Smooth muscle cell (in vitro differentiated cells): ENCODE results near the gene MYBBP1A. TPM values are rescaled to one million over a fixed set of nuclear protein-coding genes. Genes with fewer than 3 reads are reported as not detected.
A peak's percentile ranks its signal among the peaks of the same experiment; 100 is the strongest.

ENCODE experiments used
- DNase-seq: peaks from one replicate; lab custom pipeline; 2025; ENCODE audit not compliant: unreplicated experiment; lab: John Stamatoyannopoulos, UW
- H2AFZ ChIP-seq: fragments of 200-600 bp; sonication (generic); 2 replicates; pipeline ENCODE4 v1.6.0; 2016; ENCODE audit warnings: antibody characterized with exemption, low read depth, mild to moderate bottlenecking
- H3F3A ChIP-seq: fragments of 200-600 bp; sonication (generic); 2 replicates; pipeline ENCODE4 v1.6.0; 2017; ENCODE audit warnings: antibody characterized with exemption, low read depth
- H3K27ac ChIP-seq: fragments of 200-600 bp; sonication (generic); 2 replicates; pipeline ENCODE4 v1.5.1; 2016; ENCODE audit warnings: low read depth, mild to moderate bottlenecking
- H3K27me3 ChIP-seq: fragments of 200-600 bp; sonication (generic); 2 replicates; pipeline ENCODE4 v1.6.1; 2016; ENCODE audit warnings: low read depth, mild to moderate bottlenecking
- H3K36me3 ChIP-seq: fragments of 200-600 bp; sonication (generic); 2 replicates; pipeline ENCODE4 v1.5.1; 2016; ENCODE audit warnings: low read depth
- H3K4me1 ChIP-seq: fragments of 200-600 bp; sonication (generic); 2 replicates; pipeline ENCODE4 v1.5.1; 2016; ENCODE audit warnings: low read depth
- H3K4me2 ChIP-seq: fragments of 200-600 bp; sonication (generic); 2 replicates; pipeline ENCODE4 v1.6.0; 2016; ENCODE audit warnings: mild to moderate bottlenecking
- H3K4me3 ChIP-seq: fragments of 200-600 bp; sonication (generic); 2 replicates; pipeline ENCODE4 v1.5.1; 2016; ENCODE audit warnings: mild to moderate bottlenecking
- H3K79me2 ChIP-seq: fragments of 200-600 bp; sonication (generic); 2 replicates; pipeline ENCODE4 v1.6.0; 2016; ENCODE audit warnings: low read depth, mild to moderate bottlenecking
- H3K9ac ChIP-seq: fragments of 200-600 bp; sonication (generic); 2 replicates; pipeline ENCODE4 v1.6.0; 2016; ENCODE audit warnings: low read depth
- H3K9me3 ChIP-seq: fragments of 200-600 bp; sonication (generic); replicated peaks from 2 replicates; pipeline ENCODE4 v1.5.1; 2016; ENCODE audit warnings: low read depth
- H4K20me1 ChIP-seq: fragments of 200-600 bp; sonication (generic); 2 replicates; pipeline ENCODE4 v1.6.0; 2016; ENCODE audit warnings: low read depth
- WGBS: methylation state at CpG from one replicate; pipeline ENCODE4 v1.1.7; 2016; ENCODE audit warnings: low lambda C conversion rate; 5-methylcytosine and 5-hydroxymethylcytosine counted together
- polyA plus RNA-seq: library from polyadenylated mRNA; unstranded; fragments of >200 nt; fragmentation: Nextera tagmentation; extraction: Ambion mirVana; gene quantifications from 2 replicates; pipeline ENCODE4 v1.2.1, GENCODE V29; 2016
- total RNA-seq: library from RNA; depleted of rRNA; stranded (reverse); fragments of >200 nt; gene quantifications from 2 replicates; pipeline ENCODE4 v1.2.3, GENCODE V29; 2014
- TF ChIP-seq, protein P1 (sequence below): fragments of 200-600 bp; sonication (generic); IDR thresholded peaks from 2 replicates; pipeline ENCODE4 v1.5.1; 2017; ENCODE audit warnings: borderline replicate concordance, mild to moderate bottlenecking, antibody characterized with exemption; ENCODE audit not compliant: insufficient read depth, poor library complexity, severe bottlenecking

Gene MYBBP1A
- total and polyA plus RNA-seq, 2 experiments from 2014 or later = 18.1 to 33.5 TPM

DNA sequence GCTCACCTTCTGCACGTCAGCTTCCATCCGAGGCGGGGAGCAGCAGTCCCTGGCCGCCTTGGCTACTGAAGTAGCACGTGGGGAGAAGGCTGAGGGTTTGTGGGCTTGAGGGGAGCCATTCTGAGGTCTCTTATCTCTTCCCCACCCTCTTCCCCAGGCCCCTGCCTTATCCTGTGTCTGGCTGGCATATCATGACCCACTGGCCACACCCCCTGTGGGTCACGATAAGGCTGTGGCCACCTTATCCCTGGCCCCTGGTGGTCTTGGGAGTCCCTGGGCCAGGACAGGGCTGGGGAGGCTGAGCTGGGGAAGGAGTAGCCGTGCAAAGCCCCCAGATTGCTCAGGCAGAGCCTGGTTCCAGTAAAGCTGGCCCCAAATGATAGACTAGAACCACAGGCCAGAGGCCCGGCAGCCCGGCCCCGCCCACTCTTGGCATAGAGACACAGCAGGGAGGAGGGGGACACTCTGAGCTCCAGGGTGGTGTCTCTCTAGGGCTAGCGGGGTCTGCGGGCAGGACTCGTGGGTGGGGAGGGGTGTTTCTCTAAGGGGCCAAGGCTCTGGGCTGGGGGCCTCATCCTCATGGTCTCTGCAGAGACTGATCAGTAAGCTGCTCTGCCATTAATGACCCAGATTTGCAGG is 48.9 kb downstream of the MYBBP1A start:
- Histone ChIP-seq H3K9me3 (no peaks in the 10 kb centered on the region), H2AFZ (no peak overlapping the region), H3K36me3 (no peaks in the 10 kb centered on the region), H3K9ac (no peak overlapping the region), H4K20me1 (no peaks in the 10 kb centered on the region), H3K4me1 (peaks cover 4% of the 10 kb centered on the region), H3K79me2 (no peaks in the 10 kb centered on the region), H3K27me3 (peaks cover 12% of the 10 kb centered on the region), H3F3A (no peaks in the 10 kb centered on the region), H3K4me3 (no peak overlapping the region), H3K4me2 (no peak overlapping the region), H3K27ac (no peak overlapping the region)
- no peak for DNase-seq
- TF ChIP-seq, protein P1, sequence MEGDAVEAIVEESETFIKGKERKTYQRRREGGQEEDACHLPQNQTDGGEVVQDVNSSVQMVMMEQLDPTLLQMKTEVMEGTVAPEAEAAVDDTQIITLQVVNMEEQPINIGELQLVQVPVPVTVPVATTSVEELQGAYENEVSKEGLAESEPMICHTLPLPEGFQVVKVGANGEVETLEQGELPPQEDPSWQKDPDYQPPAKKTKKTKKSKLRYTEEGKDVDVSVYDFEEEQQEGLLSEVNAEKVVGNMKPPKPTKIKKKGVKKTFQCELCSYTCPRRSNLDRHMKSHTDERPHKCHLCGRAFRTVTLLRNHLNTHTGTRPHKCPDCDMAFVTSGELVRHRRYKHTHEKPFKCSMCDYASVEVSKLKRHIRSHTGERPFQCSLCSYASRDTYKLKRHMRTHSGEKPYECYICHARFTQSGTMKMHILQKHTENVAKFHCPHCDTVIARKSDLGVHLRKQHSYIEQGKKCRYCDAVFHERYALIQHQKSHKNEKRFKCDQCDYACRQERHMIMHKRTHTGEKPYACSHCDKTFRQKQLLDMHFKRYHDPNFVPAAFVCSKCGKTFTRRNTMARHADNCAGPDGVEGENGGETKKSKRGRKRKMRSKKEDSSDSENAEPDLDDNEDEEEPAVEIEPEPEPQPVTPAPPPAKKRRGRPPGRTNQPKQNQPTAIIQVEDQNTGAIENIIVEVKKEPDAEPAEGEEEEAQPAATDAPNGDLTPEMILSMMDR = no peak
- WGBS = 75% methylated on average over 13 of the region's 13 CpGs

DNA sequence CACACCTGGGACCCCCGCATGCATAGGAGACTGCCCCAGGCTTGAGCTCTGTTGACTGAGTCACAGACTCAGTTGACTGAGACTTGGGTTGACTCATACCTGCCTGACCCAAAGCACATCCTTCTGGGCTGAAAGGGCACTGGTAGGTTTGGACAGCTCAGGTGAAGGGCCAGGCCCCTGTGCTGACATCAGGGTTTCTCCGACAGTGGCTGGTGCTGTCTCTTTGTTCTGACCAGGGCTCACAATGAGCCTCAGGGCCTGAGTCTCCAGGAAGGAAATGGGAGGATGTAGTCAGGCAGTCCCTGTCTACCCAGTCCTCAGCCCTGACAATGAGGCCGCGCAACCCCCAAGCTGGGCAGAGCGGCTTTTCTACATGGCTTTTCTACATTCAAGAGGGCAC is 50.0 kb downstream of the MYBBP1A start:
- no peaks in the 10 kb centered on the region for H3K79me2 ChIP-seq
- TF ChIP-seq, protein P1 = no peak
- no peak for DNase-seq
- peaks cover 4% of the 10 kb centered on the region for H3K4me1 ChIP-seq
- no peak overlapping the region for H3K4me2 ChIP-seq
- H4K20me1 ChIP-seq = no peaks in the 10 kb centered on the region
- H3K4me3 ChIP-seq = no peak overlapping the region
- H2AFZ ChIP-seq = no peak overlapping the region
- no peaks in the 10 kb centered on the region for H3K36me3 ChIP-seq
- no peaks in the 10 kb centered on the region for H3F3A ChIP-seq
- no peaks in the 10 kb centered on the region for H3K9me3 ChIP-seq
- H3K27me3 ChIP-seq = peaks cover 23% of the 10 kb centered on the region
- WGBS = 75% methylated on average over 5 of the region's 5 CpGs
- no peak overlapping the region for H3K9ac ChIP-seq
- peak overlapping the region; percentile 43 for H3K27ac ChIP-seq

DNA sequence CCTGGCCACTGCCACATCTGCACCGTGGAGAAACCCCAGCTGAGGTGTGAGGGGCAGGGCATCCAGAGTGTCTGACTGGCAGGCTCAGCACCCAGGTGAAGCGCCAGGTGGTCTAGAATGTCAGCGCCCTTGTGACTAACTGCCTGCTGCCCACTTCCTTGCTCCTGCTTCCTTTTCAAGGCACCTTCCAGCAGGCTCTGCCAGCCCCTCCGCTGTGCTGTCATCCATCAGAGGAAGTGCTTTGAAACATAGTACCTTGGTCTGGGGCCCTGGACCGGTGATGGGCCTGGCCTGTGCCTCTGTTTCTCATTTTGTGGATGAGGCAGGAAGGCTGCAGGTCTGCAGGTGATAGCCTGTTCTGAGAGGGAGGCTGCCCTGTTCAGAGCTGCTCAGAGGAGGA is 51.0 kb downstream of the MYBBP1A start:
- peaks cover 9% of the 10 kb centered on the region for H3K4me1 ChIP-seq
- no peak overlapping the region for H3K4me2 ChIP-seq
- no peaks in the 10 kb centered on the region for H4K20me1 ChIP-seq
- no peaks in the 10 kb centered on the region for H3F3A ChIP-seq
- no peaks in the 10 kb centered on the region for H3K36me3 ChIP-seq
- no peak for DNase-seq
- H3K9me3 ChIP-seq = no peaks in the 10 kb centered on the region
- 85% methylated on average over 5 of the region's 5 CpGs for WGBS
- H2AFZ ChIP-seq = no peak overlapping the region
- H3K9ac ChIP-seq = no peak overlapping the region
- peaks cover 33% of the 10 kb centered on the region for H3K27me3 ChIP-seq
- no peaks in the 10 kb centered on the region for H3K79me2 ChIP-seq
- TF ChIP-seq, protein P1 = no peak
- H3K27ac ChIP-seq = peak overlapping the region; percentile 43
- H3K4me3 ChIP-seq = no peak overlapping the region
